Spinal cord (tissue), 10 donors: ENCODE measurements around the gene KAT6B. TPM values are rescaled to one million over a fixed set of nuclear protein-coding genes. Genes with fewer than 3 reads are reported as not detected.
"Not testable (repeated sequence)": the region's sequence is repeated elsewhere in the genome, so short reads cannot be mapped to it uniquely, and the experiment has no call there.

ENCODE experiments used
- DNase-seq, 6 donors: peaks; one replicate each; pipeline versions ENCODE4 v3.0.0 to v3.0.0-alpha.2; 2013 to 2015; ENCODE audit warnings: low spot score in 6 of 6, low read depth in 4 of 6
- H3K27ac ChIP-seq: one replicate; pipeline ENCODE4 v1.5.1; 2013; ENCODE audit warnings: low read depth, low read length, control low read depth
- H3K27me3 ChIP-seq: one replicate; pipeline ENCODE4 v1.6.1; 2013; ENCODE audit warnings: low read length; ENCODE audit not compliant: control insufficient read depth, insufficient read depth
- H3K36me3 ChIP-seq: one replicate; pipeline ENCODE4 v1.6.1; 2013; ENCODE audit warnings: low read length; ENCODE audit not compliant: control insufficient read depth, insufficient read depth
- H3K4me1 ChIP-seq: one replicate; pipeline ENCODE4 v1.6.1; 2013; ENCODE audit warnings: low read length; ENCODE audit not compliant: control insufficient read depth, insufficient read depth
- H3K4me3 ChIP-seq: one replicate; pipeline ENCODE4 v1.5.1; 2013; ENCODE audit warnings: low read depth, low read length, control low read depth
- H3K9me3 ChIP-seq: one replicate; pipeline ENCODE4 v1.6.1; 2013; ENCODE audit warnings: low read length; ENCODE audit not compliant: control insufficient read depth, insufficient read depth
- WGBS: methylation state at CpG from one replicate; pipeline ENCODE4 v1.1.5; 2013; ENCODE audit warnings: missing lambda C conversion rate; ENCODE audit not compliant: insufficient coverage; 5-methylcytosine and 5-hydroxymethylcytosine counted together
- polyA plus RNA-seq, 2 donors: library from polyadenylated mRNA; unstranded; fragments of 120-200 nt; gene quantifications; one replicate each; pipeline ENCODE4 v1.2.1, GENCODE V29; 2013; ENCODE audit not compliant: insufficient read length in 2 of 2
- total RNA-seq, 2 donors: library from RNA; depleted of rRNA in 1 of 2; stranded (reverse); fragments of 120-200 nt in 1 of 2; fragments of >200 nt in 1 of 2; gene quantifications; one replicate each; pipeline versions ENCODE4 v1.2.3 to v1.2.4, GENCODE V29; 2013 to 2014
- donor health status: healthy.

KAT6B gene
- total and polyA plus RNA-seq, 4 donors, result 30.6 to 93.6 (median 37.5) TPM

DNA sequence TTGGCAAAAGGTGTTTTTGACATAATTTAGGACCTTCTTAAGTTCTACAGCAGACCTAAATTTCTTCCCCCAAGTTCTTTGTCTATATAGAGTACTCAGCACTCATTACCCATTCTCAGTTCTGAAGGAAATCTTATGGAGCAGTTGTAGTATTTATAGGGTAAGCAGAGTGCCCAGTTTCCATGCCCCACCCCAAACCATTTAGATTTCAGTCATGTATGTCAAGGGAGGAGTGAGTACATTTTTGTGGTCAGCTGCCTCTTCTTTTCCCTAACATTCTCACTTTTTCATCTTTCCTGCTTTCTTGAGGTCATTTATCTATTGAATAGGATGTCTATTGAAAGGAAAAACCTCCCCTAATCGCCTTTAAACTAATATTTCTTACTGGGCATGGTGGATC, 83.3 kb downstream of the KAT6B start:
- Histone ChIP-seq H3K27me3 (no peaks in the 10 kb centered on the region), H3K36me3 (no peaks in the 10 kb centered on the region), H3K4me1 (peaks cover 8% of the 10 kb centered on the region), H3K27ac (no peak overlapping the region), H3K4me3 (no peak overlapping the region), H3K9me3 (no peaks in the 10 kb centered on the region)
- no CpG with 5 or more reads among the region's 1 CpG for WGBS
- DNase-seq, result no peak

DNA sequence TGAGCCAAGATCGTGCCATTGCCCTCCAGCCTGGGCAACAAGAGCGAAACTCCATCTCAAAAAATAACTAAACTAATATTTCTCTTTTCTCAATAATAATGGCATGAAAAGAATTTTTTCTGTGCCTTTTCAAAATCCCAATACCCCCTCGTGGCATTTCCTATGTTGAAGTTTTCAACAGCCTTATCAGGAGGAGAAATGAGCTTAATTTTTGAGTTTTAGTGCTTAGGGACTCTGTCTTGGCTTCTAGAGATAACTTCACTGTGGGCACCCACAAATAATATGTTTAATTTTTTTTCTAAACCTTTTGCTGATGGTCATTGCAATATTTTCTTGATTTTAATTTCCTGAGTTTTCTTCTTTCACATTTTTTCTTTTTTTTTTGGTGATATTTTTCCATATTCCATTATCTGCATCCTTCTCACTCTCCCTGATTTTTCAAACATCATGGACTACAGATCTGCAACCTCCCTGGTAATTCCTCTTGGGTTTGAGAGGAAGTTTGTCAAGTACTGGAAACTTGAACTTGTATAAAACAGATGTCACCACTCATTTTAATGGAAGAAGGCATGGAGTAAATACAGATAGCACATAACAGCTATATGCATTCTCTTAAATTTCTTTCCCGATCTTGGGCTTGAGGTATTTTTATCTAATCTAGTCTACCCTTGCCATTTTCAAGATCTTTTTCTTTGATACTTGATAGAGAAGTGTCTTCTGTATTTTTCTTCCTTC, 84.0 kb downstream of the KAT6B start:
- Histone ChIP-seq H3K36me3 (no peaks in the 10 kb centered on the region), H3K27me3 (no peaks in the 10 kb centered on the region), H3K4me1 (peaks cover 8% of the 10 kb centered on the region), H3K4me3 (no peak overlapping the region), H3K9me3 (no peaks in the 10 kb centered on the region), H3K27ac (no peak overlapping the region)
- DNase-seq, result no peak
- no CpG with 5 or more reads among the region's 4 CpGs for WGBS

DNA sequence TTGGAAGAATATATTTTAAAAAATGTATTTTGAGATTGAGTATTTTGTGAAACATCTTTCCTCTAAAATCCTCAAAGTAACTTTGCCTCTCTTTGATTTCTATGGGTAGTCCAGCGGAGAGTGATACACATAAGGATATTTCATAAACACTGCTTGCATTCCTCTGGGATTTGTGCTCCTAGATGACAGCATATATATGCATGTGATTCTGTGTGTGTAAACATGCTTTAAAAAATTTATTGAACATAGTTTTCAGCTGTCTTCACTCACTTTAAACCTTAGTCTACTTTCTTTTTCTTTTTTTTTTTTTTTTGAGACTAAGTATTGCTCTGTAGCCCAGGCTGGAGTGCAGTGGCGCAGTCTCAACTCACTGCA, 84.6 kb downstream of the KAT6B start:
- Histone ChIP-seq H3K36me3 (no peaks in the 10 kb centered on the region), H3K27me3 (no peaks in the 10 kb centered on the region), H3K4me3 (no peak overlapping the region), H3K4me1 (peaks cover 7% of the 10 kb centered on the region), H3K27ac (no peak overlapping the region), H3K9me3 (no peaks in the 10 kb centered on the region)
- WGBS, result no CpG with 5 or more reads among the region's 2 CpGs
- DNase-seq, result no peak

DNA sequence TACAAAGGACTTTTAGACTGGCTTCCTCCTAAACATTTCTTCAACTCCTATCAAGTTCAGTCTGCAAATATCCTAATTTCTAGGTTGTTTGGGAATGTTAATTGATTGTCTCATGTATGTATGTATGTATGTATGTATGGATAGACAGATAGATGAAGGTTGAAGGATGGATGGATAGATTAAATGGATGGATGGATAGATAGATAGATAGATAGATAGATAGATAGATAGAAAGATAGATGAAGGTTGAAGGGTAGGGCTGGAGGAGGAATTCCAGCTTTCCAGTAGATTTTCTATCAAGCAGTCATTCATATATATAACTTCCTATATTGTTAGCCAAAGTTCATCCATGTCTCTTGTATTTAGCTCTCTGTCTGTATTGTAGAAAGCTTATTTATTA, 85.8 kb downstream of the KAT6B start:
- H3K36me3 ChIP-seq, result no peaks in the 10 kb centered on the region
- H3K4me1 ChIP-seq, result no peaks in the 10 kb centered on the region
- DNase-seq, result no peak
- H3K4me3 ChIP-seq, result no peak overlapping the region
- no peaks in the 10 kb centered on the region for H3K9me3 ChIP-seq
- H3K27ac ChIP-seq, result no peak overlapping the region
- no peaks in the 10 kb centered on the region for H3K27me3 ChIP-seq

DNA sequence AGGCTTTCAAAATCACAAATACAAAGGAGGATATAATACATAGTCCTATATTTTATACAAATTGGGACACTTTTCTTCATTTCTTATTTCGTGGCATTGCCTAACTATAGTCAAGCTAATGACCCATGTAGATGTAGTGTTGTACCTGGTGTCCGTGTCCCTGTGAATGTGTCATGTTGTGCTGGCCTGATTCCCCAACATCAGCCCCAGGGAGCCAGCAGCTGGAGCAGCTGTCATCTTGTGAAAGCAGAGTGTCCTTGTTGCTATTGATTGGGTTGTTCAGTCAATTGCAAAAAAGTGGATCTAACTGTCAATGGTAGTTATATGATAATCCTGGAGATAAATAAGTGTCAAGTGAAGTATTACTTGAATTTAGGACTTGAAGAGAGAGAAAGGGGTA, 86.3 kb downstream of the KAT6B start:
- Histone ChIP-seq H3K4me3 (no peak overlapping the region), H3K27ac (no peak overlapping the region), H3K27me3 (no peaks in the 10 kb centered on the region), H3K36me3 (no peaks in the 10 kb centered on the region), H3K4me1 (no peaks in the 10 kb centered on the region), H3K9me3 (no peaks in the 10 kb centered on the region)
- DNase-seq, result no peak
- no CpG with 5 or more reads among the region's 2 CpGs for WGBS

DNA sequence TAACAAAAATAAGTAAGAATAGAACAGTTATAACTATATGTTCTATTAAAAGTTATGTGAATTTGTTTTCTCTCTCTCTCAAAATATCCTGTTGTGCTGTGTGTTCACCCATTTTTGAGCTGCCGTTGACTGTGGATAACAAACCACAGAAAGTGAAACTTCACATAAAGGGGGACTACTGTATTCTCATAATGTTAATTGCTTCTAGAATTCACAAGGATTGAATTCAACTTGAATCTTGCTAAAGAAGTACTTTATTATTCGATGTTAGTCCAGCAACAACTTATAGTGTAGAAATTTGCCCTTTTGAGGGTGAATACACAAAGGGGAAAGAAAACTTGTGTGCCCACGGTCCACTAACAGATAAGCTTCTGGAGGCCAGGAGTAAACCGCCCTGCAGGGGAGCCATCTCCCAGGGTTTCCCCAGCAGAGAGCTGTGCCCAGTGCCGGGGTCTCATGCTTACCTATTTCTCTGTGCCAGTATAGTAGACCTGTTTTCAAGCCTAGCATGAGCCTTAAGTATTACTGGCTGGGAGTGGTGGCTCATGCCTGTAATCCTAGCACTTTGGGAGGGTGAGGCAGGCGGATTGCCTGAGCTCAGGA, 87.1 kb downstream of the KAT6B start:
- Histone ChIP-seq H3K27me3 (no peaks in the 10 kb centered on the region), H3K9me3 (no peaks in the 10 kb centered on the region), H3K27ac (no peak overlapping the region), H3K4me1 (no peaks in the 10 kb centered on the region), H3K4me3 (no peak overlapping the region), H3K36me3 (no peaks in the 10 kb centered on the region)
- no peak for DNase-seq
- 86% methylated on average over 4 of the region's 6 CpGs for WGBS

DNA sequence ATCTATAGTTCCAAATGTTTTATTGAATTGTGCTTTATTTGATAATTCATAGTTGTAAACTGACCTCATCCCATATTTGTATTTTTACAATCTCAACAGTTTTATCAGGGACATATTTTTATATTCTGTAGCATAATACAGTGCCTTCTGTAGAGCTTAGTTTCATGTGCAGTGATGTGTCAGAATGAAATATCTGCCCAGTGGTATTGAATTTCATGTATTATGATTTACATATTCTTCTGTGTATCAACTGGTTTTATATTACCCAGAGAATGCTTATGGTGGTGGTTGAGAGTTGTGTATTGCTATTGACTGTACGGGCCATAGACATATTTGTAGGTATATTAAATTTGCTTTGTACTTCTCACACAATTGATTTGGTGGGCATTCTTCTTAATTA, 89.9 kb downstream of the KAT6B start:
- Histone ChIP-seq H3K4me1 (no peaks in the 10 kb centered on the region), H3K27me3 (no peaks in the 10 kb centered on the region), H3K4me3 (no peak overlapping the region), H3K27ac (no peak overlapping the region), H3K9me3 (peaks cover 6% of the 10 kb centered on the region), H3K36me3 (no peaks in the 10 kb centered on the region)
- WGBS, result no CpG with 5 or more reads among the region's 1 CpG
- no peak for DNase-seq

DNA sequence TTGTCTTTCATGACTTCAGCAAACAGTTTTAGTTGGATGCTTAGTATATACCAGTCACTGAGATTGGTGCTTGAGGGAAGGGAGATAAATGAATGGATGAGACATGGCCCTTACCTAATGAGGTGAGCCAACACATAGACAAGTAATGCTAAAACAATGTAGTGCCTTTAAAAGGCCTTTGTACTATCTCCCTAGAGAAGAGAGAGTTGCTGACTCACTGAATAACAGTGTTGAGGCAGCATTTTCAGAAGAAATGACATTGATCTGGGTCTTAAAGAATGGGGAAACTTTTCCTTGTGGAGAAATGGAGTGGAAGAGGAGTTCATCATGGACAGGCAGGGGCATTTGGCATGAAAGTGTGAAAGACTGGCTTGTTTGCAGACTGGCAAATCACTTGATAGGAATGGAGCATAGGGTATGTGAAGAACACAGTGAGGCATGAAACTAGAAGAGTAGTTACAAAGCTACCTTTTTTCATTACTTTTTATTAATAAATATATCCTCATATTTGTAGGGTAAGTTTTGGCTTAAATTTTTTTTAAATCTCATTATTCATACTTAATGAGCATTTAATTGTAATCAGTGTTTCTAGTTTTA, 91.2 kb downstream of the KAT6B start:
- Histone ChIP-seq H3K9me3 (peaks cover 6% of the 10 kb centered on the region), H3K27me3 (no peaks in the 10 kb centered on the region), H3K27ac (no peak overlapping the region), H3K4me1 (peaks cover 3% of the 10 kb centered on the region), H3K36me3 (no peaks in the 10 kb centered on the region), H3K4me3 (no peak overlapping the region)
- no peak for DNase-seq

DNA sequence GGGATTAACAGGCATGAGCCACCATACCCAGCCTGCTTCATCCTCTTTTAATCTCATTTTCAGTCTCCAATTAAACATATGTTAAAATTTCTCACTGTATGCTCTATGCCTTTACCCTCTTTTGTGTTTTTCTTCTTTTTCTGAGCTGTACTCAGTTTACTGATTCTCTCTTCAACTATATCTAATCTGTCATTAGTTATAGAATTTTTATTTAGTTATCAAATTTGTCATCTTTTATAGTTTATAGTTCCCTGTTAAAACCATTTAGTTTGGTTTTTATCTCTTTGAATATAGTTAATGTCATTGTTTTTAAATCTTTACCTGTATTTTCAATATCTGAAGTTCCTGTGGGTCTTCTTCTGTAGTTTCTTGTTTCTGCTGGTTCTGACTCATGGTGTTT, 93.3 kb downstream of the KAT6B start:
- Histone ChIP-seq H3K4me1 (peaks cover 3% of the 10 kb centered on the region), H3K36me3 (no peaks in the 10 kb centered on the region), H3K9me3 (peaks cover 6% of the 10 kb centered on the region), H3K27me3 (no peaks in the 10 kb centered on the region), H3K4me3 (no peak overlapping the region), H3K27ac (no peak overlapping the region)
- no peak for DNase-seq

DNA sequence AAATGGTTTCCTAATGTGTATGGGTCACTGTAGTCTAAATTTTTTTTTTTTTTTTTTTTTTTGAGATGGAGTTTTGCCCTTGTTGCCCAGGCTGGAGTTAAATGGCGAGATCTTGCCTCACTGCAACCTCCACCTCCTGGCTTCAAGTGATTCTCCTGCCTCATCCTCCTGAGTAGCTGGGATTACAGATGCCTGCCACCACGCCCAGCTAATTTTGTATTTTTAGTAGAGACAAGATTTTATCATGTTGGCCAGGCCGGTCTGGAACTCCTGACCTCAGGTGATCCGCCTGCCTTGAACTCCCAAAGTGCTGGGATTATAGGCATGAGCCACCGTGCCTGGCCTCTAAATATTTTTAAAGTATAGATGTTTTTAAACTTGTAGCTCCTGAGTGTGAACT, 94.7 kb downstream of the KAT6B start:
- peaks cover 11% of the 10 kb centered on the region for H3K4me1 ChIP-seq
- not testable (repeated sequence) for H3K27me3 ChIP-seq, H3K27ac ChIP-seq, H3K36me3 ChIP-seq, DNase-seq, H3K9me3 ChIP-seq, H3K4me3 ChIP-seq
- 100% methylated on average over 2 of the region's 5 CpGs for WGBS
